ENCODE measurements around the gene CRIP1. TPM values are rescaled to one million over a fixed set of nuclear protein-coding genes. Genes with fewer than 3 reads are reported as not detected.

CRIP1 gene
- total and polyA plus RNA-seq, 2 experiments from 2014 or later, result 0.80 to 8.4 TPM

- Mint-ChIP-seq H3K4me1 (peaks cover 5% of the 10 kb centered on the region), H3K4me3 (no peak overlapping the region), H3K36me3 (ENCODE audit: low read depth) (peaks cover 24% of the 10 kb centered on the region), H3K9me3 (no peaks in the 10 kb centered on the region), H3K27me3 (ENCODE audit: insufficient read depth, low read depth, poor library complexity) (peaks cover 13% of the 10 kb centered on the region), H3K27ac (no peak overlapping the region; the same call in 1 of the 2 replicates)
- TF ChIP-seq ZNF331 (CRISPR knock-in tag; IDR thresholded peaks at IDR 0.05; ENCODE audit: low read depth), result no peak
- no peak for TF ChIP-seq EZH2 (IDR thresholded peaks at IDR 0.05; ENCODE audit: low read depth, unreplicated experiment)
- no peak for TF ChIP-seq JUNB (IDR thresholded peaks at IDR 0.05; ENCODE audit: unreplicated experiment)
- TF ChIP-seq ZNF462 (CRISPR knock-in tag; IDR thresholded peaks at IDR 0.05), result no peak
- TF ChIP-seq STAT1 (IDR thresholded peaks at IDR 0.05; ENCODE audit: unreplicated experiment), result no peak
- no peak for TF ChIP-seq NANOG (IDR thresholded peaks at IDR 0.05; ENCODE audit: borderline replicate concordance)
- TF ChIP-seq CTCF (conservative IDR thresholded peaks at IDR 0.05; ENCODE audit: low read depth in 2 of 2), result no peak
- Histone ChIP-seq H3K4me1 (ENCODE audit: insufficient read depth) (peaks cover 9% of the 10 kb centered on the region; the same call in 1 of the 2 replicates), H3K36me3 (ENCODE audit: insufficient read depth) (no peaks in the 10 kb centered on the region; the same call in 1 of the 2 replicates), H3F3A (replicated peaks; ENCODE audit: low read depth) (peaks cover 5% of the 10 kb centered on the region; the same call in 1 of the 2 replicates), H3K27me3 (ENCODE audit: insufficient read depth) (no peaks in the 10 kb centered on the region), H3K4me3 (no peak overlapping the region), H4K20me1 (replicated peaks; ENCODE audit: insufficient read depth) (peaks cover 5% of the 10 kb centered on the region; the same call in 1 of the 2 replicates), H3K79me2 (replicated peaks; ENCODE audit: insufficient read depth) (no peaks in the 10 kb centered on the region), H3K9me2 (ENCODE audit: insufficient read depth) (no peaks in the 10 kb centered on the region), H3K27ac (ENCODE audit: low read depth) (no peak overlapping the region), H2AFZ (no peak overlapping the region), H3K4me2 (no peak overlapping the region)
- DNase-seq (ENCODE audit: low spot score), result no peak
- ATAC-seq, result no peak
Measured at GRCh38 chr14:105466531-105467248, 20.0 kb upstream of the CRIP1 start.

Data from GM23338 (cell line).